H9 (cell line): ENCODE results near the gene ZG16. TPM values are rescaled to one million over a fixed set of nuclear protein-coding genes. Genes with fewer than 3 reads are reported as not detected.

Experiments
- DNase-seq: peaks from one replicate; pipeline ENCODE4 v3.0.0-alpha.2; 2017
- H2AFZ ChIP-seq: one replicate; pipeline ENCODE4 v1.6.1; 2013; ENCODE audit warnings: mild to moderate bottlenecking, low read length, control low read depth, moderate library complexity
- H2AK5ac ChIP-seq: 2 replicates; pipeline ENCODE4 v1.6.1; 2013; ENCODE audit warnings: low read length, control low read depth, mixed read lengths; ENCODE audit not compliant: insufficient read length
- H2BK120ac ChIP-seq: one replicate; pipeline ENCODE4 v1.6.1; 2013; ENCODE audit warnings: low read depth, mild to moderate bottlenecking, low read length, control low read depth, inconsistent platforms; ENCODE audit not compliant: poor library complexity, severe bottlenecking
- H2BK12ac ChIP-seq: 2 replicates; pipeline ENCODE4 v1.6.1; 2013; ENCODE audit warnings: low read length, control low read depth, mixed read lengths, low read depth; ENCODE audit not compliant: insufficient read length
- H2BK15ac ChIP-seq: 2 replicates; pipeline ENCODE4 v1.6.1; 2013; ENCODE audit warnings: low read depth, low read length, control low read depth
- H2BK20ac ChIP-seq: one replicate; pipeline ENCODE4 v1.6.1; 2013; ENCODE audit warnings: low read depth, mild to moderate bottlenecking, low read length, control low read depth, inconsistent platforms; ENCODE audit not compliant: poor library complexity, severe bottlenecking
- H2BK5ac ChIP-seq: 2 replicates; pipeline ENCODE4 v1.6.1; 2013; ENCODE audit warnings: low read length, control low read depth, mixed read lengths; ENCODE audit not compliant: insufficient read length
- H3K14ac ChIP-seq: 2 replicates; pipeline ENCODE4 v1.6.1; 2013; ENCODE audit warnings: low read length, control low read depth; ENCODE audit not compliant: insufficient read depth
- H3K18ac ChIP-seq: 2 replicates; pipeline ENCODE4 v1.6.1; 2013; ENCODE audit warnings: low read depth, mild to moderate bottlenecking, mixed read lengths, low read length, control low read depth; ENCODE audit not compliant: insufficient read length
- H3K23ac ChIP-seq: 2 replicates; pipeline ENCODE4 v1.6.1; 2013; ENCODE audit warnings: low read length, control low read depth, mixed read lengths, low read depth; ENCODE audit not compliant: insufficient read length
- H3K23me2 ChIP-seq: 2 replicates; pipeline ENCODE4 v1.6.1; 2013; ENCODE audit warnings: low read depth, mild to moderate bottlenecking, mixed read lengths, low read length, control low read depth; ENCODE audit not compliant: insufficient read length, poor library complexity, severe bottlenecking
- H3K27ac ChIP-seq: 2 replicates; pipeline ENCODE4 v1.5.1; 2013; ENCODE audit warnings: low read length, control low read depth, mixed read lengths, low read depth; ENCODE audit not compliant: insufficient read length
- H3K27me3 ChIP-seq: 2 replicates; pipeline ENCODE4 v1.6.1; 2013; ENCODE audit warnings: low read length, control low read depth, inconsistent platforms; ENCODE audit not compliant: insufficient read depth
- H3K4ac ChIP-seq: 2 replicates; pipeline ENCODE4 v1.6.1; 2013; ENCODE audit warnings: low read depth, mild to moderate bottlenecking, control low read depth, inconsistent platforms, low read length, moderate library complexity
- H3K4me1 ChIP-seq: 2 replicates; pipeline ENCODE4 v1.6.1; 2013; ENCODE audit warnings: low read length, control low read depth, inconsistent platforms; ENCODE audit not compliant: insufficient read depth
- H3K4me2 ChIP-seq: 2 replicates; pipeline ENCODE4 v1.6.1; 2013; ENCODE audit warnings: low read length, control low read depth, mixed read lengths; ENCODE audit not compliant: insufficient read length, insufficient read depth
- H3K56ac ChIP-seq: 2 replicates; pipeline ENCODE4 v1.6.1; 2013; ENCODE audit warnings: low read depth, mild to moderate bottlenecking, mixed read lengths, low read length, control low read depth; ENCODE audit not compliant: insufficient read length
- H3K79me1 ChIP-seq: 2 replicates; pipeline ENCODE4 v1.6.1; 2013; ENCODE audit warnings: low read depth, mild to moderate bottlenecking, moderate library complexity, low read length, control low read depth, inconsistent platforms; ENCODE audit not compliant: insufficient read depth, poor library complexity, severe bottlenecking
- H3K79me2 ChIP-seq: 2 replicates; pipeline ENCODE4 v1.6.1; 2013; ENCODE audit warnings: low read length, control low read depth, inconsistent platforms; ENCODE audit not compliant: insufficient read depth
- H3K9ac ChIP-seq: 2 replicates; pipeline ENCODE4 v1.6.1; 2013; ENCODE audit warnings: low read length, control low read depth, mixed read lengths; ENCODE audit not compliant: insufficient read length; ENCODE audit errors: extremely low read depth
- H3K9me3 ChIP-seq: one replicate; pipeline ENCODE4 v1.6.1; 2013; ENCODE audit warnings: low read depth, low read length, inconsistent platforms; ENCODE audit not compliant: control insufficient read depth
- H3T11ph ChIP-seq: one replicate; pipeline ENCODE4 v1.6.1; 2013; ENCODE audit warnings: mild to moderate bottlenecking, low read length, control low read depth, inconsistent platforms
- H4K20me1 ChIP-seq: one replicate; pipeline ENCODE4 v1.6.1; 2013; ENCODE audit not compliant: control insufficient read depth, insufficient read length, insufficient read depth
- H4K5ac ChIP-seq: 2 replicates; pipeline ENCODE4 v1.6.1; 2013; ENCODE audit warnings: low read depth, mild to moderate bottlenecking, mixed read lengths, low read length, control low read depth; ENCODE audit not compliant: insufficient read length
- H4K8ac ChIP-seq: replicated peaks from 2 replicates; pipeline ENCODE4 v1.6.1; 2013; ENCODE audit warnings: low read length, control low read depth, mixed read lengths, low read depth; ENCODE audit not compliant: insufficient read length
- H4K91ac ChIP-seq: 2 replicates; pipeline ENCODE4 v1.6.1; 2013; ENCODE audit warnings: low read depth, mild to moderate bottlenecking, moderate library complexity, mixed read lengths, low read length, control low read depth; ENCODE audit not compliant: insufficient read length
- H3K27ac Mint-ChIP-seq, 3 experiments: 2 replicates in 2 of 3; 3 replicates in 1 of 3; pipeline ENCODE4 v1.8.0; 2020 to 2021; ENCODE audit warnings: mixed read lengths in 3 of 3, mild to moderate bottlenecking in 1 of 3, moderate library complexity in 1 of 3
- H3K27me3 Mint-ChIP-seq: 2 replicates; pipeline ENCODE4 v1.8.0; 2021; ENCODE audit warnings: low read depth, mild to moderate bottlenecking, moderate library complexity, mixed read lengths
- H3K36me3 Mint-ChIP-seq, 3 experiments: 2 replicates in 2 of 3; 3 replicates in 1 of 3; pipeline ENCODE4 v1.8.0; 2020 to 2021; ENCODE audit warnings: low read depth in 3 of 3, mixed read lengths in 3 of 3; ENCODE audit not compliant: insufficient read depth in 1 of 3
- H3K4me1 Mint-ChIP-seq, 2 experiments: 2 replicates each; pipeline ENCODE4 v1.8.0; 2020; ENCODE audit warnings: mixed read lengths in 2 of 2
- H3K4me3 Mint-ChIP-seq, 2 experiments: 2 replicates in 1 of 2; 3 replicates in 1 of 2; pipeline ENCODE4 v1.8.0; 2020 to 2021; ENCODE audit warnings: mild to moderate bottlenecking in 2 of 2, mixed read lengths in 2 of 2, moderate library complexity in 1 of 2
- H3K9me3 Mint-ChIP-seq, 2 experiments: 2 replicates in 1 of 2; 3 replicates in 1 of 2; pipeline ENCODE4 v1.8.0; 2020; ENCODE audit warnings: mild to moderate bottlenecking in 2 of 2, mixed read lengths in 2 of 2, moderate library complexity in 1 of 2
- WGBS: extraction: QIAGEN DNeasy Blood & Tissue Kit; methylation state at CpG from one replicate; pipeline ENCODE4 v1.1.7; 2013; ENCODE audit warnings: missing lambda C conversion rate, low lambda C conversion rate, mixed read lengths; ENCODE audit not compliant: insufficient read length; ENCODE audit errors: extremely low coverage; 5-methylcytosine and 5-hydroxymethylcytosine counted together
- total RNA-seq: library from RNA; stranded (reverse); gene quantifications from 2 replicates; pipeline ENCODE4 v1.2.1, GENCODE V29; 2021
- TF ChIP-seq, protein P1 (sequence below): fragments of 200-600 bp; sonication (generic); conservative IDR thresholded peaks from 3 replicates; pipeline ENCODE4 v1.8.0; 2021; ENCODE audit warnings: antibody characterized with exemption, mild to moderate bottlenecking

The ZG16 gene
- total RNA-seq, 1 experiment from 2014 or later, result not detected

DNA sequence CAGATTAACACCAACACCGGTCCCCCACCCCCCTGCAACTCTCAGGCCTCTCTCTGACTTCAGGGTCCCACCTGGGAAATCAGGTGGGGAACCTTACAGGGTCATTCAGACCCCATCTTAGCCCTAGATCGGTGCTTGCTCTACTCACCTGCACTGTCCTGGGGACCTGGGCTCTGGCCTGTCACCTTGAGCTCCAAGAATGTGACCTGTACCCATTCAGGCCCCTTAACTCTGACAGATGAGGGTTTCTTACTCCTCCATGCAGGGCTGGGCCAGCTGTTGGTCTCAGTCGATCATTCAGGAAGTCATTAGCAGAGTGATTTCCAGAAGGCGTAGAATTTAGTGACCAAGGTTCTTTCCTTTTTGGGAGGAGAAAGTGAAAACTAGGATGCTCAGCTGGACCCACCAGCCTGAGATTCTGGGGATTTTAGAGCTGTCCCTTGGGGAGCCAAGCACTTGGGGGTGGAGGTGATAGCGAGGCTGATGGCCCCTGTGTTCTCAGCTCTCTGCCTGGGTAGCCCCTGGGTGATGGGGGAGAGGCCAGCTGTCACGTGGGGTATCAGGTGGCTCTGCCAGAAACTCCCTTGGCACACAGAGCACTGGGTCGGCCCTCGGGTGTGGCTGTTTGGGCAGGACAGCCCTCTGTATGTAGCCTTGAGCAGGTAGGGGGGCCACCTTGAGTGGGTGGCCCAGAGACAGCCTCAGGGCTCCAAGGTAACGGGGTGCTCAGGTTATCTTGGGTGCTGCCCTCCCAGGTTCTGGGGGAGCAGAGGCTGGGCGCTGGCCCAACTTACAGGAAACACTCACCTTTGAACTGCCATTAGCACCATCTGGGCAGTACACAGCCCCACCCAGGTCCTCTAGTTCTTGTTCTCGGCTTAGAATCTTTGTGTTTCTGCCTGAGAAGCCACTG is 42.9 kb downstream of the ZG16 start:
- TF ChIP-seq, protein P1, sequence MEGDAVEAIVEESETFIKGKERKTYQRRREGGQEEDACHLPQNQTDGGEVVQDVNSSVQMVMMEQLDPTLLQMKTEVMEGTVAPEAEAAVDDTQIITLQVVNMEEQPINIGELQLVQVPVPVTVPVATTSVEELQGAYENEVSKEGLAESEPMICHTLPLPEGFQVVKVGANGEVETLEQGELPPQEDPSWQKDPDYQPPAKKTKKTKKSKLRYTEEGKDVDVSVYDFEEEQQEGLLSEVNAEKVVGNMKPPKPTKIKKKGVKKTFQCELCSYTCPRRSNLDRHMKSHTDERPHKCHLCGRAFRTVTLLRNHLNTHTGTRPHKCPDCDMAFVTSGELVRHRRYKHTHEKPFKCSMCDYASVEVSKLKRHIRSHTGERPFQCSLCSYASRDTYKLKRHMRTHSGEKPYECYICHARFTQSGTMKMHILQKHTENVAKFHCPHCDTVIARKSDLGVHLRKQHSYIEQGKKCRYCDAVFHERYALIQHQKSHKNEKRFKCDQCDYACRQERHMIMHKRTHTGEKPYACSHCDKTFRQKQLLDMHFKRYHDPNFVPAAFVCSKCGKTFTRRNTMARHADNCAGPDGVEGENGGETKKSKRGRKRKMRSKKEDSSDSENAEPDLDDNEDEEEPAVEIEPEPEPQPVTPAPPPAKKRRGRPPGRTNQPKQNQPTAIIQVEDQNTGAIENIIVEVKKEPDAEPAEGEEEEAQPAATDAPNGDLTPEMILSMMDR, result no peak
- no peak overlapping the region; a peak in 1 of 5 replicates for H3K4me3 Mint-ChIP-seq
- no peak for DNase-seq
- no peaks in the 10 kb centered on the region; a peak in 1 of 5 replicates for H3K9me3 Mint-ChIP-seq
- Histone ChIP-seq H3K56ac (no peak overlapping the region), H3K79me2 (no peaks in the 10 kb centered on the region), H2AK5ac (no peak overlapping the region), H3K4me1 (no peaks in the 10 kb centered on the region), H4K91ac (no peak overlapping the region), H2AFZ (no peak overlapping the region), H2BK5ac (no peak overlapping the region), H3K14ac (no peak overlapping the region), H3T11ph (no peak overlapping the region), H3K4me2 (no peak overlapping the region), H3K9me3 (no peaks in the 10 kb centered on the region), H4K5ac (no peak overlapping the region), H3K18ac (no peak overlapping the region), H2BK12ac (no peak overlapping the region), H2BK120ac (no peak overlapping the region), H3K27ac (no peak overlapping the region), H4K8ac (no peak overlapping the region), H3K23ac (no peak overlapping the region), H2BK15ac (no peak overlapping the region), H3K79me1 (no peaks in the 10 kb centered on the region), H3K9ac (no peak overlapping the region), H3K27me3 (no peaks in the 10 kb centered on the region), H4K20me1 (no peaks in the 10 kb centered on the region), H3K4ac (no peak overlapping the region), H2BK20ac (no peak overlapping the region), H3K23me2 (no peaks in the 10 kb centered on the region)
- H3K27me3 Mint-ChIP-seq, result no peaks in the 10 kb centered on the region; the same call in 1 of the 2 replicates
- H3K36me3 Mint-ChIP-seq, result peaks cover 24 to 38% (median 35%) of the 10 kb centered on the region in 3 experiments
- H3K4me1 Mint-ChIP-seq, result peaks cover 39 to 49% of the 10 kb centered on the region in 2 experiments
- peak overlapping the region in 2 of 3 experiments; percentile 73 to 84; a peak in 3 of 7 replicates for H3K27ac Mint-ChIP-seq
- WGBS, result no CpG with 5 or more reads among the region's 11 CpGs
